Measurements from ENCODE around the gene F8.

GRCh38 chrX:154822029-154822428, 200.5 kb downstream of the F8 start:
- TF ChIP-seq CTCF (IDR thresholded peaks at IDR 0.05) = no peak
- TF ChIP-seq POLR2AphosphoS5 (IDR thresholded peaks at IDR 0.05) = no peak
- TF ChIP-seq POLR2A (IDR thresholded peaks at IDR 0.05) = no peak
- TF ChIP-seq EP300 (IDR thresholded peaks at IDR 0.05) = no peak
